Cortex of kidney (tissue), 1 donor: Measurements from ENCODE around the gene OR1A2.
"Not testable (repeated sequence)": the region's sequence is repeated elsewhere in the genome, so short reads cannot be mapped to it uniquely, and the experiment has no call there.

Source experiments
- DNase-seq: peaks from one replicate; lab custom pipeline; 2025; lab: John Stamatoyannopoulos, UW

The OR1A2 gene, protein sequence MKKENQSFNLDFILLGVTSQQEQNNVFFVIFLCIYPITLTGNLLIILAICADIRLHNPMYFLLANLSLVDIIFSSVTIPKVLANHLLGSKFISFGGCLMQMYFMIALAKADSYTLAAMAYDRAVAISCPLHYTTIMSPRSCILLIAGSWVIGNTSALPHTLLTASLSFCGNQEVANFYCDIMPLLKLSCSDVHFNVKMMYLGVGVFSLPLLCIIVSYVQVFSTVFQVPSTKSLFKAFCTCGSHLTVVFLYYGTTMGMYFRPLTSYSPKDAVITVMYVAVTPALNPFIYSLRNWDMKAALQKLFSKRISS

DNA sequence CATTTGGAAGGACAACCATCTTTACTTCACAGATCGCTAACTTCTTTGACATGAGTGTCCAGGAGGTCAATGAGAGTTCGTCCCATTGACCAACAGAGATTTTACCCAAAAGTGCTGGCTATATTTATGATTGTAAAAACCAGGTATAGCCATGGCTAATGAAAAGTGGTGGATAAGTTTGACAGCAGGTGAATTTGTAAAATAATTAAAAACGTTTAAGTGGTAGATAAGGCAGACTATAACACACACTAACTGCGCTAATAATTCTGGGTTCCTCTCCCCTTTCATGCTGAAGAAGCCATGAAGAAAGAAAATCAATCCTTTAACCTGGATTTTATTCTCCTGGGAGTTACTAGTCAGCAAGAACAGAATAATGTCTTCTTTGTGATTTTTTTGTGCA lies at the start of gene OR1A2:
Gene OR1A2 (plus strand): TSS at position 301 of the 400 bp plus-strand sequence. CDS start 0 bp downstream, at position 301.
- no peak for DNase-seq

DNA sequence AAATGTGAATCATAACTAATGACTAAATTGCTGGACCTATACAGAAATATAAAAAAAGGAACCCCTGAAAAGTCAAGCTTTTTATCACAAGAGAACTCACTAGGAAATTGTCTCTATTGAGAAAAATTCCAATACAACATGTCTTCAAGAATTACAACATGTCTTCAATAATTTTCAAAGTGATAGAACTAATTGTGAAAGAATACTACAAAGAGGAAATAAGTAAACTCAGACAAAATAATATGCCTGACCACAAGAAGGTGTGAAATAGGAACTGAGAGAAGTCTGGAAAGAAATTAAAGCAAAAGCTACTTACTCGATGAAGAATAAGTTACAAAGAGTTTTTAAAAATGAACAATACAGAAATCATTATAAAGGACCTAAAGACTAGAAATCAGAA lies 40.1 kb upstream of the OR1A2 start:
- DNase-seq = no peak

DNA sequence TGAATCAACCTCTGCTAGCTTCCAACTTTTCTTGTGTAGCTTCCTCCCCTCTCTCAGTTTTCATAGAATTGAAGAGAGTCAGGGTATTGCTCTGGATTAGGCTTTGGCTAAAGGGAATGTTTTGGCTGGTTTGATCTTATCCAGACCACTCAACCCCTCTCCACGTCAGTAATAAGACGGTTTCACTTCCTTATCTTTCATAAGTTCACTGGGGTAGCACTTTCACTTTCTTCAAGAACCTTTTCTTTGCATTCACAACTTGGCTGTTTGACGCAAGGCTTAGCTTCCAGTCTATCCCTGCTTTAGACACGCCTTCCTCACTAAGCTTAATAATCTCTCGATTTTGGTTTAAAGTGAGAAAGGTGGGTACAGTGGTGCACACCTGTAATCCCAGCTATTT lies 29.7 kb upstream of the OR1A2 start:
- no peak for DNase-seq

DNA sequence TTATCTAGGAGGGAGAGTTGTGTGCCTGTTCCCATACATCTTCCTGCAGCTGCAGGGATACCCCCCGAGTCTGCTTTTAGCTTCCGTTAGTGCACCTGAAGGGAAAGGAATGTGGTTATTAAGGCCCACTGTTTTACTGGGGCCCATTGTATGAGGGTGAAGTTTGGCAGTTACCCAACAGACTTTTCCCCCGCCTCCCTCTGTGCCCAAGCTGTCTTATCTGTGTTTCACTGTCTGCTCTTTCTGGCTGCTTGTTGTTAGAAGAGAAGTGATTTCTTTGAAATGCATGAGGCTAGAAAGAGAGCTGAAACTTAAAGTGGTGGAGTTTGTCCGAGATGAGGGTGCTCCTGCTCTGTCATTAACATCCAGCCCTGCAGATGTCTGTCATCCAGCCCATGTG lies 7.4 kb upstream of the OR1A2 start:
- no peak for DNase-seq

DNA sequence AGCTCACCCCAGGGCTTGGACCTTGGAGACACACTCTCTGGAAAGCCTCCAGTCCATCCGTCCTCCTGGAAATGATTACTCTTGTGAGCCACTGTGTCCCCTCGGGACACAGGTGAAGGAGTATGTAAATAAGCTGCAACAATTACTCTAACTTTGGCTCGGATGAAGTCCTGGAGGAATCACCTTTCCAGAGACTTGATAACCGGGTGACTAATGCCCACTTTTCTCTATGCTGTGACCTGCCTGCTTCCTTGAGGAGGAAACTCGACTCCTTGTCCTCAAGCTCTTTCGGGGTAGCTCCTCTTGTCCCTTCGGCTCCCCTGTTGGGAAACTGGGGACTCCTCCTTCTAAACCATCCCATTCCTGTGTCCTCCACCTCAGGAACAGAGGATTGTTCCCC lies 10.0 kb downstream of the OR1A2 start, which contains the start of gene OR1A1:
Gene OR1A1 (plus strand): TSS at position 301 of the 400 bp plus-strand sequence. CDS start 7,954 bp downstream, outside the sequence.
- DNase-seq = no peak

DNA sequence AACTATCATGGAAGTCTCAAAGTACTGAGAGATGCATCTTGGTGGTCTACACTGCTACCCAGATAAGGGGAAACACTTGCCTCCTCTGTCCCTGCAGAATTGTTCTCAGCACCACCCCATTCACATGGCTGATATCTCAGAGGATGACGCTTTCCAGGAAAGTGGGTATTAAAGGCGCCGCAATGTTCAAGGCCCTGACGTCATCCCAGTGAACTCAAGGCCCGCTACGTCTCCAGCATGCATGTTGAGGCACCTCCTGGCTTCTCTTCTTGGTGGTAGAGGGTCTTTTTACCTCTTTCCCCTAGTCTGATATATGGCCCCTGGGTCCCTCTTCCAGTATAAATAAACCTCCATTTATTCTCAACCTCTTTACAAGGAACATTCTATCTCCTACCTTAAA lies 11.2 kb downstream of the OR1A2 start:
- no peak for DNase-seq

DNA sequence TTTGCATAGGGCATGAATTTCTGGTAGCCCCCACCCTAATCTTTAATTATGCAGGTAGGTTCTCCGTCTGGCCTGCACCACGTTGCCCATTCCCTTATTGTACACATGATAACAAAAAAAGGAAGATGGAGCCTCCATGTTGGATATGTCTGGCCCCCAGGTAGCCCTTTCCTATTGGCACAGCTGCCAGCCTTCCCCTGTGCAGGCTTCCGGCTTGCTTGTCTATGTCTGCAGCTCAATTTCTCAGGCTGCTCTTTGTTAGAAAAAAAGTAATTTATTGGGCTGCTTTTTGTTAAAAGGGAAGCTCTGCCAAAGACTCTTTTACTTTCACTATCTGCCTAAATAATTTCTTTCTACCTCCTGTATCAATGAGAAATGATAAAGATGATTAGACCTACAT lies 15.7 kb downstream of the OR1A2 start:
- no peak for DNase-seq

DNA sequence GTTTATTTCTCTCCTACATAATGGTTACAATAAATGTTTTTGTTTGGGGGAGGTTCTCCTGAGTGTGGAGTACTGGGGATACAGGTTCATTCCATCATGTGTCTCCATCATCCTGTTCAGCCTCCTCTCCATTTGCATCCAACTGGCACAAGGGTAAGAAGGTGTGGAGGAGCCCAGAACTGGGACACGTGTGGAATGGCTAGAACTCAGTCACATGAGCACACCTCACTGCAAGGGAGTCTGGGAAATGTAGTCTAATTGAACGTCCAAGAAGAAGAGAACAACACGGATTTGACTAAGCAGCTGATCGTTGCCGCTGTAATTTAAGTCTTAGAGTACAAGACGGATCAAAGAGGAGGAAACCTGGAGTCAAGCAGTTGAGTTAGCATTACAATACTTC lies 16.3 kb downstream of the OR1A2 start:
- DNase-seq = no peak

DNA sequence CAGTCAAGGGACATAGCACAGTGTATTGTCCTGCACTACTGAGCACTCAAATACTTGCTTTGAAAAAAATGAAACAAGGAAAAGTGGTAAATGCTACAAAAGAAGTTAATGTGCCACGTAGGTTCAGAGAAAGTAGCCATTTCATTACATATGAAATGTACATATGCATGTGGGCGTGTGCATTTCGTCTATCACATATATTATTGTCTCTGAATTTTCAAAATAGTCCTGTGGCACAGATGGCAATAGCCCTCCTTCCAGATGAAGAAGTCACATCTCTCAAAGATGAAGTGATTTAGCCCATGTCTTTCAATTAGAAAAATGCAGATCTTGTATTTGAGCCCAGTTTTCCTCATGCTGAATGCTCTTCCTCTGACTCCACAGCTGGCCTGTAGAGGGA lies 22.7 kb downstream of the OR1A2 start:
- DNase-seq = not testable (repeated sequence)

DNA sequence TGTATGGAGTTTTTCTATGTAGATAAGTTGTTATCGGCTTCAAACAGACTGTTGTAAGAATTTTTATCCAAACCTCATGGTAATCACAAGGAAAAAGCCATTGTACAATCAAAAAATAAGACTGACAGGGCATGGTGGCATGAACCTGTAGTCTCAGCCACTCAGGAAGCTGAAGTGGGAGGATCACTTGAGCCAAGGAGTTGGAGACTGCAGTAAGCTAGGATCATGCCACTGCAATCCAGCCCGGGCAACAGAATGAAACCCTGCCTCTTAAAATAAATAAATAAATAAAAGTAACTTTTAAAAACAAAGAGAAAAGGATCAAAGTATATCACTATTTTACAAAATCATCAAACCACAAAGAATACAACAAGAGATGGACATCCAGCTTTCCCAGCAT lies 24.5 kb downstream of the OR1A2 start:
- no peak for DNase-seq

DNA sequence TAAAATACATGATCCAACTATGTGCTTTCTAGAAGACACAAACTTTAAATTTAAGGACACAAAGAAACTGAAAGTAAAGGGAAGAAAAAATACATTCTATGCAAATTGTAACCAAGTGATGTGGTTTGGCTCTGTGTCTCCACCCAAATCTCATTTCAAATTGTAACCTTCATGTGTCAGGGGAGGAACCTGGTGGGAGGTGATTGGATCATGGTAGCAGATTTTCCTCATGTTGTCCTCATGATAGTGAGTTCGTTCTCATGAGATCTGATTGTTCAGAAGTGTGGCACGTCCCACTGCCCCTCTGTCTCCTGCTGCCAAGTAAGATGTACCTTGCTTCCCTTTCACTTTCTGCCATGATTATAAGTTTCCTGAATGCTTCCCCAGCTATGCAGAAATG lies 25.2 kb downstream of the OR1A2 start:
- no peak for DNase-seq

DNA sequence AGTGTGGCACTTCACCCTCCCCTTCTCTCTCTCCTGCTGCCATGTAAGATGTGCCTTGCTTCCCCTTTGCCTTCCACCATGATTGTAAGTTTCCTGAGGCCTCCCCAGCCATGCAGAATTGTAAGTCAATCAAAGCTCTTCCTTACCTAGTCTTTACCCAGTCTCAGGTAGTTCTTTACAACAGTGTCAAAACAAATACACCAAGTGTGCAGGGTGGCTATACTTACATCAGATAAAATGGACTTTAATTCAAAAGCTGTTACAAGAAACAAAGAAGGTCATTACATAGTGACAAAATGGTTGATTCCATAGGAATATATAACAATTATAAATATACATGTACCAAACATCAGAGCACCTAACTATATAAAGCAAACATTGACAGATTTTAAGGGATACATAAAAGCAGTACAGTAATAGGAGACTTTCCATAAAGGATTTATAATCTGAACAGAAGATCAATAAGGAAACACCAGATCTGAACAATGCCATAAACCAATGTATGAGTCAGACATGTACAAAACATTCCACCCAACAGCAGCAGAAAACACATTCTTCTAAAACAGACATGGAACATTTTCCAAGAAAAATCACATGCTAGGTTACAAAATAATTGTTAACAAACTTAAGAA lies 27.5 kb downstream of the OR1A2 start:
- not testable (repeated sequence) for DNase-seq

DNA sequence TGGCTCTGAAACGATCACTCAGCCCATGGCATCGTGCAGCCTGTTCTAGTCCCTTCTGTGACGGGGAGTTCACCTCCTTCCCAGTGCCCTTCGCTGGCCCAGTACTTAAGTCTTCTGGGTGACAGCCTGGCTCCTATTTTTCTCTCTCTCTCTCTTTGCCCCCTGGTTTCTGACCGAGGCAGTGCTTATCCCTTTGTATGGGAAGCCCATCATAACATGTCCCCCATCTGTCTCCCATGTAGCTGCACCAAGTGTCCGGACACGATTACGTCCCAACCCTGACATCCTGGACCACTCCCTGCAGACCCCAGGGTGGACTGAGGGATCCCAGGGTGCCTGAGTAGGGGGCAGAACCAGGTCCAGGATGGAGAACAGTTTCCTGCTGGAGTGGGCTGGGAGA lies 35.0 kb downstream of the OR1A2 start:
- not testable (repeated sequence) for DNase-seq

DNA sequence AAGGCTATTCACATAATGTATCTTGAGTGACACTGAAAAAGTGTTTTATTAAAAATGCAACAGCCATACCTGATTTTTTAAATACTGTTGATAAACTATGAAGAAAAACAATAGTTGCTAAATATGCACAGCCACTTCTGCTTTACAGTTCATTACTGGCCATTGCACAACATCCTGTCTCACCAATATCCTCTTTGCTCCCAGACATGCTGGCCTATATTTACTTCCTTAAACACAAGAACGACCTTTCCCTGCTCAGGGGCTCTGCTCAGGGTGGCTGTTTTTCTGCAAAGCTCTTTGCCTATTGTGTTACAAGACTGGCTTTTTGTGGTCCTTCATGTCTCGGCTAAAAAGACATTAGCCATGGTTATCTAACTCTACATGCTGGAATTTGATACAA lies 41.4 kb downstream of the OR1A2 start:
- not testable (repeated sequence) for DNase-seq

DNA sequence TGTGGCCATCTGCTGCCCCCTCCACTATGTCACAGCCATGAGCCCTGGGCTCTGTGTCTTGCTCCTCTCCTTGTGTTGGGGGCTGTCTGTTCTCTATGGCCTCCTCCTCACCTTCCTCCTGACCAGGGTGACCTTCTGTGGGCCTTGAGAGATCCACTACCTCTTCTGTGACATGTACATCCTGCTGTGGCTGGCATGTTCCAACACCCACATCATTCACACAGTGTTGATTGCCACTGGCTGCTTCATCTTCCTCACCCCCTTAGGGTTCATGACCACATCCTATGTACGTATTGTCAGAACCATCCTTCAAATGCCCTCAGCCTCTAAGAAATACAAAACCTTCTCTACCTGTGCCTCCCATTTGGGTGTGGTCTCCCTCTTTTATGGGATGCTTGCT lies 43.7 kb downstream of the OR1A2 start:
- not testable (repeated sequence) for DNase-seq

DNA sequence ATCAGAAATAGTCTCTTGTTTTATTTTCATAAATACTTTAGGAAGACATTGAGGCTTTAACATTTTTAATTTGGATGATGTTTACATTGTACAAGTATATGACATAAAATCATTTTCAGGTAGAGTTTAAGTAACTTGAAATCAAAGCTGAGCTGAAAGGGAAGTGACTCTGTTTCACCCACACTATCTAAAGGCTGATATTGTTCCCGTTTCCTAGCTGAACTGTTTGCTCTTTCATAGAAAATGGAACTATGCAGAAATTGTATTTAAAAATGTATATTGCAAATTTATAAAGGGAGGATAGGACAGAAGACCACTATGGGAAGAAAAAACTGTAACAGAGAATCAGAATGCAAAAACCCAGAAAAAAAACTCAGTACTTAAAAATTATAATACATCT lies 47.5 kb downstream of the OR1A2 start:
- DNase-seq = not testable (repeated sequence)
